Keratinocyte (primary cell): ENCODE measurements around the gene EN2. TPM values are rescaled to one million over a fixed set of nuclear protein-coding genes. Genes with fewer than 3 reads are reported as not detected.

Source experiments
- DNase-seq: peaks from one replicate; pipeline ENCODE4 v3.0.0-alpha.2; 2011; ENCODE audit warnings: low read depth, missing footprints, low spot score
- FAIRE-seq: peaks from 2 replicates; lab custom pipeline; 2011; peaks lifted over from hg19 to GRCh38; lab: Jason Lieb, UNC
- H2AFZ ChIP-seq: 2 replicates; pipeline ENCODE4 v1.6.0; 2012; ENCODE audit warnings: low read length, control low read depth, inconsistent platforms; ENCODE audit not compliant: control insufficient read depth
- H3K27ac ChIP-seq: 2 replicates; pipeline ENCODE4 v1.5.1; 2011; ENCODE audit warnings: low read length; ENCODE audit not compliant: control insufficient read depth, insufficient read depth
- H3K27me3 ChIP-seq: 3 replicates; pipeline ENCODE4 v1.6.0; 2011; ENCODE audit warnings: low read length; ENCODE audit not compliant: control insufficient read depth, insufficient read depth; ENCODE audit errors: extremely low read depth
- H3K36me3 ChIP-seq, 2 experiments: 2 replicates in 1 of 2; 3 replicates in 1 of 2; pipeline ENCODE4 v1.5.1; 2011; ENCODE audit warnings: low read length in 2 of 2, mild to moderate bottlenecking in 1 of 2; ENCODE audit not compliant: control insufficient read depth in 2 of 2, insufficient read depth in 2 of 2; ENCODE audit errors: extremely low read depth in 1 of 2
- H3K4me1 ChIP-seq: 3 replicates; pipeline ENCODE4 v1.5.1; 2011; ENCODE audit warnings: low read length; ENCODE audit not compliant: control insufficient read depth, insufficient read depth; ENCODE audit errors: extremely low read depth
- H3K4me2 ChIP-seq: 3 replicates; pipeline ENCODE4 v1.6.0; 2011; ENCODE audit warnings: low read depth, low read length; ENCODE audit not compliant: control insufficient read depth, insufficient read depth; ENCODE audit errors: extremely low read depth
- H3K4me3 ChIP-seq, 3 experiments: fragments of 200-600 bp in 1 of 3; sonication (generic) in 1 of 3; 2 replicates in 2 of 3; 3 replicates in 1 of 3; pipeline ENCODE4 v1.5.1; 2011 to 2016; ENCODE audit warnings: low read length in 3 of 3, mild to moderate bottlenecking in 3 of 3, control low read depth in 2 of 3, inconsistent platforms in 1 of 3, low read depth in 1 of 3, mixed read lengths in 1 of 3, mixed run types in 1 of 3, moderate library complexity in 1 of 3; ENCODE audit not compliant: control insufficient read depth in 2 of 3, insufficient read depth in 2 of 3; ENCODE audit errors: extremely low read depth in 1 of 3
- H3K79me2 ChIP-seq: 2 replicates; pipeline ENCODE4 v1.6.0; 2012; ENCODE audit warnings: low read length; ENCODE audit not compliant: control insufficient read depth, insufficient read depth
- H3K9ac ChIP-seq: 3 replicates; pipeline ENCODE4 v1.6.0; 2011; ENCODE audit warnings: low read length; ENCODE audit not compliant: control insufficient read depth, insufficient read depth; ENCODE audit errors: extremely low read depth
- H3K9me1 ChIP-seq: 3 replicates; pipeline ENCODE4 v1.6.0; 2011; ENCODE audit warnings: low read length; ENCODE audit not compliant: control insufficient read depth, insufficient read depth; ENCODE audit errors: extremely low read depth
- H3K9me3 ChIP-seq: 2 replicates; pipeline ENCODE4 v1.5.1; 2012; ENCODE audit warnings: low read depth, low read length; ENCODE audit not compliant: control insufficient read depth
- H4K20me1 ChIP-seq: 3 replicates; pipeline ENCODE4 v1.6.0; 2011; ENCODE audit warnings: low read length; ENCODE audit not compliant: control insufficient read depth, insufficient read depth; ENCODE audit errors: extremely low read depth
- CTCF ChIP-seq, 3 experiments: IDR thresholded peaks in 1 of 3; conservative IDR thresholded peaks in 1 of 3; optimal IDR thresholded peaks in 1 of 3; 2 replicates in 2 of 3; 3 replicates in 1 of 3; pipeline versions ENCODE3 to v1.5.1; 2011; ENCODE audit warnings: low read length in 3 of 3, mild to moderate bottlenecking in 3 of 3, moderate library complexity in 2 of 3, control low read depth in 1 of 3, inconsistent platforms in 1 of 3; ENCODE audit not compliant: insufficient read depth in 2 of 3; ENCODE audit errors: extremely low read depth in 1 of 3
- EZH2 ChIP-seq: IDR thresholded peaks from one replicate; pipeline ENCODE4 v1.6.1; 2012; ENCODE audit warnings: inconsistent platforms, mild to moderate bottlenecking, low read length, moderate library complexity
- dilution Hi-C: fragments of 300-500 bp; cut with MboI; formaldehyde crosslinking; loops from one replicate; pipeline ENCODE4 v1.7.0; 2020; ENCODE audit warnings: low sequenced_read_pairs; ENCODE audit not compliant: extremely low pct_ligation_motif_present
- polyA plus RNA-seq, 5 experiments: library from polyadenylated mRNA; depleted of rRNA in 3 of 5; stranded (reverse) in 3 of 5; stranded (forward) in 1 of 5; unstranded in 1 of 5; fragments of >200 nt; gene quantifications; 1 replicate in 1 of 5; 2 replicates in 3 of 5; 3 replicates in 1 of 5; pipeline versions ENCODE4 v1.2.1 to v1.2.3, GENCODE V29; 2011 to 2012; ENCODE audit warnings: missing spikeins in 2 of 5, low read depth in 1 of 5, low replicate concordance in 1 of 5

Gene EN2
- polyA plus RNA-seq, 1 donor (not counting 4 experiments of a cell fraction or from before 2014, with no cell fraction given) = 0.05 TPM

DNA sequence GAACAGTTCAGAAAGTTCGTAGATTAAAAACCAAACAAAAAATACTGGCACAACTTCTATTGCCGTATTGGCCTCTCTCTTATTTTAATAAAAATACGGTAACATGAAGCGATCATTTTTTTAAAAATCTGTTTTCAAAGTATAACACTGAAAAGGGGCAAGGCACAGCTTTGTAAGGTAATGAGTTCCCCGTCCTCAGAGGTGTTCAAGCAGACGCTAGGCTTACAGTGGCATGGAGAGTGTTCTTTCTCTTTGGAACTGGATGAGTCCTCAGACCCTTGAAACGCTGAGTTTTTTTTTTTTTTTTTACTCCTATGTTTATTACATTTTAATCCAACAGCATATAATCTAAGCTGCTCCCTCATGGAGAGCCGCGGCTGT, 7.8 kb downstream of the EN2 start:
- H3K27ac ChIP-seq = no peak overlapping the region
- no peaks in the 10 kb centered on the region for H3K9me1 ChIP-seq
- no peaks in the 10 kb centered on the region for H3K79me2 ChIP-seq
- H3K4me2 ChIP-seq = no peak overlapping the region
- no peak overlapping the region for H3K4me3 ChIP-seq
- peaks cover 99% of the 10 kb centered on the region for H3K27me3 ChIP-seq
- no peak for DNase-seq
- no peak overlapping the region for H3K9ac ChIP-seq
- dilution Hi-C loops = no loop called here
- no peak overlapping the region for H2AFZ ChIP-seq
- H3K4me1 ChIP-seq = no peaks in the 10 kb centered on the region
- FAIRE-seq = no peak
- TF ChIP-seq CTCF (optimal IDR thresholded peaks at IDR 0.05 in 1 of 3, IDR thresholded peaks at IDR 0.05 in 1 of 3, conservative IDR thresholded peaks at IDR 0.05 in 1 of 3; ENCODE audit: extremely low read depth in 1 of 3, insufficient read depth in 2 of 3, low read length in 3 of 3) (no peak), EZH2 (no peak)
- H3K9me3 ChIP-seq = no peaks in the 10 kb centered on the region
- no peaks in the 10 kb centered on the region for H3K36me3 ChIP-seq
- H4K20me1 ChIP-seq = no peaks in the 10 kb centered on the region

GRCh38 chr7:155466142-155466813, 8.3 kb downstream of the EN2 start:
- Histone ChIP-seq H3K9ac (no peak overlapping the region), H3K36me3 (no peaks in the 10 kb centered on the region), H3K4me3 (no peak overlapping the region), H3K4me2 (no peak overlapping the region), H2AFZ (no peak overlapping the region), H3K27ac (no peak overlapping the region), H3K9me1 (no peaks in the 10 kb centered on the region), H4K20me1 (no peaks in the 10 kb centered on the region), H3K9me3 (no peaks in the 10 kb centered on the region), H3K27me3 (peaks cover 99% of the 10 kb centered on the region), H3K4me1 (no peaks in the 10 kb centered on the region), H3K79me2 (no peaks in the 10 kb centered on the region)
- dilution Hi-C loops = no loop called here
- DNase-seq = no peak
- TF ChIP-seq CTCF (optimal IDR thresholded peaks at IDR 0.05 in 1 of 3, IDR thresholded peaks at IDR 0.05 in 1 of 3, conservative IDR thresholded peaks at IDR 0.05 in 1 of 3; ENCODE audit: extremely low read depth in 1 of 3, insufficient read depth in 2 of 3, low read length in 3 of 3) = no peak
- peak; percentile 84 for TF ChIP-seq EZH2
- FAIRE-seq = no peak
